ENCODE measurements around the gene CYP1B1. TPM values are rescaled to one million over a fixed set of nuclear protein-coding genes. Genes with fewer than 3 reads are reported as not detected.
"Not testable (repeated sequence)": the region's sequence is repeated elsewhere in the genome, so short reads cannot be mapped to it uniquely, and the experiment has no call there.

The CYP1B1 gene
- total RNA-seq, 2 experiments from 2014 or later: 21.7 to 23.5 TPM

DNA sequence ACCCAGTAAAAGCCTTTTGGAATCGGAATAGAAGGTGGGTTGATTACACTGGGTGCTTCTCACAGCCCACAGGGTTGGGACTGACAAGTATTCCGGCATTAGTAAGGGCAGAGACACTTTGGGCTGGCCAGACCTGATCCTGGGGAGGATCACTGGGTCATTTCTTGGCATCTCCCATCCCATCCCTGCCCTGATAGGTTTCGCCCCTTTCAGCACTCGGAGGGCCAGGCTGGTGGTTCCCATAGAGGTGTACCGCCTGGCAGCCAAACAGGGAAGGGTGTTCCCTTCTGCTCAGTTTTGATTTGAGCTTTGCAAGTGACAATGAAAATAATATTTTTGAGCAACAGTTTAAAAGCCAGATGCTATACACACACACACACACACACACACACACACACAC, 37.3 kb downstream of the CYP1B1 start:
- H3K4me3 Mint-ChIP-seq: no peak overlapping the region
- DNase-seq: no peak
- peaks cover 87% of the 10 kb centered on the region for H3K27me3 Mint-ChIP-seq
- peaks cover 10% of the 10 kb centered on the region for H3K4me1 Mint-ChIP-seq
- peaks cover 3% of the 10 kb centered on the region for H3K36me3 Mint-ChIP-seq
- no peak overlapping the region for H3K27ac Mint-ChIP-seq
- peaks cover 7% of the 10 kb centered on the region for H3K9me3 Mint-ChIP-seq

GRCh38 chr2:38037757-38038621, 38.0 kb downstream of the CYP1B1 start:
- Mint-ChIP-seq H3K36me3 (peaks cover 3% of the 10 kb centered on the region), H3K4me1 (peaks cover 10% of the 10 kb centered on the region), H3K9me3 (peaks cover 5% of the 10 kb centered on the region), H3K4me3 (peak overlapping the region; percentile 67), H3K27ac (peak overlapping the region; percentile 78), H3K27me3 (peaks cover 80% of the 10 kb centered on the region)
- peak; percentile 27 for DNase-seq

DNA sequence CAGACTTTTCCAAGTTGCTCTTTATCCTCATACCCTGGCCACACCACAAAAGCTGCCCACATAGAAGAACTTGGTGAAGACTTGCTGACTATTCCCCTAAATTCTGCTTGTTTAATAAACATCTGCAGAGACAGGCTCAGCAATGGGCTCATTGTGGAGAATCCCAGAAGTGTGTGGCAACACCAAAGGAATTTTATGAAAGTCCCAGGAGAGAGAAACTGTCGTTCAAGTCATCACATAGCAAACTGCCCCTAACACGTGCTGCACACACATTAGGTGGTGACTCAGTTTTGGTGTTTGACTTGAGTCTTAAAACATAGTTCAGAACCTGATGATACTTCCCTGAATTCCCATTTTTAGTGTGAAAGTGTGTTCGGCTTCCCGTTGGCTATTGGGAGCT, 38.6 kb downstream of the CYP1B1 start:
- H3K9me3 Mint-ChIP-seq: peaks cover 2% of the 10 kb centered on the region
- H3K4me3 Mint-ChIP-seq: no peak overlapping the region
- H3K36me3 Mint-ChIP-seq: peaks cover 3% of the 10 kb centered on the region
- DNase-seq: no peak
- H3K27ac Mint-ChIP-seq: peak overlapping the region; percentile 78
- H3K4me1 Mint-ChIP-seq: peaks cover 10% of the 10 kb centered on the region
- peaks cover 74% of the 10 kb centered on the region for H3K27me3 Mint-ChIP-seq

- Mint-ChIP-seq H3K36me3 (peaks cover 3% of the 10 kb centered on the region), H3K27me3 (peaks cover 67% of the 10 kb centered on the region), H3K4me3 (no peak overlapping the region), H3K4me1 (peaks cover 10% of the 10 kb centered on the region), H3K27ac (no peak overlapping the region), H3K9me3 (no peaks in the 10 kb centered on the region)
- DNase-seq: no peak
Observed at GRCh38 chr2:38035968-38036367, 40.0 kb downstream of the CYP1B1 start.

DNA sequence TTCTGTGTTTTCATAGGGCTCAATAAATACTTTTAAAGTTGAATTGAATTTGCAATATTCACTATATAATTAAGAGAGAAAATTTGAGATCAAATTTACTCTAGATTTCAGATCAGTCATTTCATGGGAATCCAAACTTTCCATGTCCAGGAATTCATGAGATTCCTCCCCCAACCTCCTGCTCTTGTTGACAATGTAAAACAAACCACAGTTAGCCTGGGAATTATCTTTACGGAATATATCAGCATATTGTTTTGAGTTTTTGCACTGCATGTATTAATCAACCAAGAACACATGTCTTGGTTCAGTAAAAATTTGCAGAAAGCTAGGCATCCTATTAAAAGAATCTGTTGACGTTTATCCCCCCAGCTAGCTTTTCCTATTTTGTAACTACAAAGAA, 42.3 kb downstream of the CYP1B1 start:
- peaks cover 10% of the 10 kb centered on the region for H3K4me1 Mint-ChIP-seq
- H3K27ac Mint-ChIP-seq: no peak overlapping the region
- no peak for DNase-seq
- H3K36me3 Mint-ChIP-seq: peaks cover 3% of the 10 kb centered on the region
- peaks cover 52% of the 10 kb centered on the region for H3K27me3 Mint-ChIP-seq
- H3K4me3 Mint-ChIP-seq: no peak overlapping the region
- no peaks in the 10 kb centered on the region for H3K9me3 Mint-ChIP-seq

GRCh38 chr2:38032946-38033345, 43.0 kb downstream of the CYP1B1 start:
- no peak for DNase-seq
- Mint-ChIP-seq H3K9me3 (no peaks in the 10 kb centered on the region), H3K36me3 (peaks cover 3% of the 10 kb centered on the region), H3K4me3 (no peak overlapping the region), H3K4me1 (peaks cover 4% of the 10 kb centered on the region), H3K27ac (no peak overlapping the region), H3K27me3 (peaks cover 45% of the 10 kb centered on the region)

DNA sequence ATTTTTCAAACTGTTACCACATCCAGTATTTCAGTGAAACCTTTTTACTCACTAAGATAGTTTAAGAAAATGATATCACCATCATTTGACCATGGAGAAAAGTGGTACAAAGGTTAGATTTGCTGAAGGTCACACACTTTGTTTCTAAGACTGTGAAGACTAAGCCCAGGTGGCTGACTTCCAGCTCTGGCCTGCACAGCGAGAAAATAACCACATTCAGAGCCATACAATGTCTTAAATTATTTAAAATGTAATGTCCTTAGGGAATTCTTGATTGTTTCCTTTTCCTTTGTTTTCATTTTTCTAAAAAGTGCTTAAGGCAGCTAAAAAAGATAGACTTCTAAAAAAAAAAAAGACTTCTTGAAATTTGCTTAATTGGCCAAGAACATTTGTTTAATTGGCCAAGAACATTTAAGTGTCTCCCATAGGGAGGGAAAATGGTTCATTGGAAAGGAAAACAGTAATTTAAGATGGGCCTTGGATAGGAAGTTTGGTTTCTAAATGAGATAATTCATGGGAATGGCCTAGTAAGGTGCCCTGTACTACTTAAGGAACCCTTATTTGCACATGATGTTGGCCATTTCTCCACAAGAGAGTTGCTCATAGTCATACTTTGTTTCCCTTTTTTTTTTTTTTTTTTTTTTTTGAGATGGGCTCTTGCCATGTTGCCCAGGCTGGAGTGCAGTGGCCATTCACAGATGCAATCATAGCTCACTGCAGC, 45.2 kb downstream of the CYP1B1 start:
- Mint-ChIP-seq H3K4me1 (no peaks in the 10 kb centered on the region), H3K27me3 (peaks cover 23% of the 10 kb centered on the region), H3K36me3 (no peaks in the 10 kb centered on the region), H3K4me3 (no peak overlapping the region), H3K9me3 (no peaks in the 10 kb centered on the region), H3K27ac (no peak overlapping the region)
- no peak for DNase-seq

GRCh38 chr2:38029512-38029911, 46.4 kb downstream of the CYP1B1 start:
- Mint-ChIP-seq H3K9me3 (no peaks in the 10 kb centered on the region), H3K36me3 (no peaks in the 10 kb centered on the region), H3K27me3 (peaks cover 16% of the 10 kb centered on the region), H3K27ac (no peak overlapping the region), H3K4me3 (no peak overlapping the region), H3K4me1 (no peaks in the 10 kb centered on the region)
- DNase-seq: no peak

- no peaks in the 10 kb centered on the region for H3K36me3 Mint-ChIP-seq
- H3K4me1 Mint-ChIP-seq: no peaks in the 10 kb centered on the region
- no peak overlapping the region for H3K4me3 Mint-ChIP-seq
- H3K27me3 Mint-ChIP-seq: peaks cover 13% of the 10 kb centered on the region
- DNase-seq: no peak
- no peaks in the 10 kb centered on the region for H3K9me3 Mint-ChIP-seq
- no peak overlapping the region for H3K27ac Mint-ChIP-seq
Observed at GRCh38 chr2:38028829-38029228, 47.1 kb downstream of the CYP1B1 start.

- no peak for DNase-seq
- H3K27me3 Mint-ChIP-seq: peaks cover 13% of the 10 kb centered on the region
- H3K27ac Mint-ChIP-seq: no peak overlapping the region
- no peaks in the 10 kb centered on the region for H3K36me3 Mint-ChIP-seq
- H3K4me1 Mint-ChIP-seq: no peaks in the 10 kb centered on the region
- no peak overlapping the region for H3K4me3 Mint-ChIP-seq
- no peaks in the 10 kb centered on the region for H3K9me3 Mint-ChIP-seq
Observed at GRCh38 chr2:38026846-38027245, 49.1 kb downstream of the CYP1B1 start.

DNA sequence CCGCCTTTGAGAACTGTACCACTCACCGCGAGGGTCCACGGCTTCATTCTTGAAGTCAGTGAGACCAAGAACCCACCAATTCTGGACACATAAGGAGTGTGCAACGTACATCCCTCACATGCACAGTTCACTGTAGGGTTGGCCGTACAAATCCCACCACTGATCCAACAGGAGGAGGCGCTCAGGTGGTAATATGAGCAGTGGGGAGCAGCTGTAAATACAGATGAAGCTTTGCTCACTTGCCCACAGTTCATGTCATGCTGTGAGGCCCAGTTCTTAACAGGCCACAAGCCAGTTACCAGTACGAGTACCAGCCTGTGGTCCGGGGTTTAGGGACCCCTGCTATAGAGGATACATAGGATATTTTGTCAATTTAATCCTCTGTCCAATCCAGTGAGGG, 54.4 kb downstream of the CYP1B1 start:
- no peaks in the 10 kb centered on the region for H3K9me3 Mint-ChIP-seq
- H3K4me3 Mint-ChIP-seq: no peak overlapping the region
- no peaks in the 10 kb centered on the region for H3K27me3 Mint-ChIP-seq
- H3K4me1 Mint-ChIP-seq: no peaks in the 10 kb centered on the region
- no peak overlapping the region for H3K27ac Mint-ChIP-seq
- no peak for DNase-seq
- H3K36me3 Mint-ChIP-seq: peaks cover 4% of the 10 kb centered on the region

- H3K4me3 Mint-ChIP-seq, H3K27me3 Mint-ChIP-seq, DNase-seq, H3K9me3 Mint-ChIP-seq, H3K36me3 Mint-ChIP-seq, H3K4me1 Mint-ChIP-seq, H3K27ac Mint-ChIP-seq: not testable (repeated sequence)
Observed at GRCh38 chr2:38020359-38021069, 55.4 kb downstream of the CYP1B1 start.

GRCh38 chr2:38017836-38018235, 58.1 kb downstream of the CYP1B1 start:
- Mint-ChIP-seq H3K27ac (no peak overlapping the region), H3K4me3 (no peak overlapping the region), H3K27me3 (no peaks in the 10 kb centered on the region), H3K4me1 (no peaks in the 10 kb centered on the region), H3K9me3 (no peaks in the 10 kb centered on the region), H3K36me3 (peaks cover 6% of the 10 kb centered on the region)
- DNase-seq: no peak
